OCI-LY7 (cell line): ENCODE data around the gene CCDC122.

Experiments
- EZH2phosphoT487 ChIP-seq: fragments of 200-600 bp; sonication (generic); IDR thresholded peaks from 2 replicates; pipeline ENCODE4 v1.6.1; 2018; ENCODE audit warnings: low read depth, borderline replicate concordance, mild to moderate bottlenecking, mixed run types, antibody characterized with exemption, low read length, moderate library complexity, mixed read lengths
- TF ChIP-seq, protein P1 (sequence below): fragments of 200-600 bp; sonication (generic); conservative IDR thresholded peaks from 2 replicates; pipeline ENCODE4 v1.5.1; 2014; ENCODE audit warnings: mild to moderate bottlenecking, antibody characterized with exemption, low read length, moderate library complexity, mixed read lengths

GRCh38 chr13:43911871-43912270, 32.3 kb upstream of the CCDC122 start:
- TF ChIP-seq EZH2phosphoT487 = no peak
- TF ChIP-seq, protein P1, sequence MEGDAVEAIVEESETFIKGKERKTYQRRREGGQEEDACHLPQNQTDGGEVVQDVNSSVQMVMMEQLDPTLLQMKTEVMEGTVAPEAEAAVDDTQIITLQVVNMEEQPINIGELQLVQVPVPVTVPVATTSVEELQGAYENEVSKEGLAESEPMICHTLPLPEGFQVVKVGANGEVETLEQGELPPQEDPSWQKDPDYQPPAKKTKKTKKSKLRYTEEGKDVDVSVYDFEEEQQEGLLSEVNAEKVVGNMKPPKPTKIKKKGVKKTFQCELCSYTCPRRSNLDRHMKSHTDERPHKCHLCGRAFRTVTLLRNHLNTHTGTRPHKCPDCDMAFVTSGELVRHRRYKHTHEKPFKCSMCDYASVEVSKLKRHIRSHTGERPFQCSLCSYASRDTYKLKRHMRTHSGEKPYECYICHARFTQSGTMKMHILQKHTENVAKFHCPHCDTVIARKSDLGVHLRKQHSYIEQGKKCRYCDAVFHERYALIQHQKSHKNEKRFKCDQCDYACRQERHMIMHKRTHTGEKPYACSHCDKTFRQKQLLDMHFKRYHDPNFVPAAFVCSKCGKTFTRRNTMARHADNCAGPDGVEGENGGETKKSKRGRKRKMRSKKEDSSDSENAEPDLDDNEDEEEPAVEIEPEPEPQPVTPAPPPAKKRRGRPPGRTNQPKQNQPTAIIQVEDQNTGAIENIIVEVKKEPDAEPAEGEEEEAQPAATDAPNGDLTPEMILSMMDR = no peak
